ENCODE results near the gene LRMDA. TPM values are rescaled to one million over a fixed set of nuclear protein-coding genes. Genes with fewer than 3 reads are reported as not detected.

The LRMDA gene
- total and polyA plus RNA-seq, 2 donors (not counting 3 experiments of a cell fraction or from before 2014, with no cell fraction given), result 9.7 to 18.0 TPM

DNA sequence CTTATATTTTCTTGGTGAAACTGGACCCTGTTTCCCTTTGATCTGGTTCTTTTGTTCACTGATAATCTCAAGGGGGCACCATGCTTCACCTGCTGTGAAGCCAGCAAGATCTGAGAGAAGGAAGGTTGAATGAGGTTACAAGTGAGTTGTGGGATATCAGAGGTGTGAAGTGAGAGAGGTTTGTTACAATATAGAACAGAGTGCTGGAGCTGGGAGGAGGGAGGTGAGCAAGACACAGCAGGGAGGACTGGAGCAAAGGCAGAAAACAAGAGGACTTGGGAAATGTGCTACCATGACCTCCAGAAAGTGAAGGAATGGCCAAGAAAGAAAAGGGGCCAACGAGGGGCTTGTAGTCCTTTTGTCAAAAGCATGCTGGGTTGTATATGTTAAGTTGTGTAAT, 156.6 kb downstream of the LRMDA start:
- no peak overlapping the region for H3K4me3 ChIP-seq (replicated peaks in 1 of 3; ENCODE audit: insufficient read depth in 1 of 3, low read depth in 1 of 3, low read length in 3 of 3)
- H3K4me2 ChIP-seq (ENCODE audit: insufficient read depth, low read length), result no peak overlapping the region
- no peak overlapping the region for H2AFZ ChIP-seq (ENCODE audit: low read depth, low read length)
- H3K9me1 ChIP-seq (replicated peaks; ENCODE audit: control insufficient read depth, extremely low read depth, insufficient read depth, low read length), result no peaks in the 10 kb centered on the region
- H3K27ac ChIP-seq (ENCODE audit: insufficient read depth, low read depth, low read length), result no peak overlapping the region
- ChIA-PET POLR2A (no interaction called here), CTCF (no interaction called here)
- no peak for FAIRE-seq
- no peaks in the 10 kb centered on the region for H3K79me2 ChIP-seq (ENCODE audit: control insufficient read depth, insufficient read depth, low read length)
- no peak for TF ChIP-seq GATA2 (IDR thresholded peaks at IDR 0.05; ENCODE audit: insufficient read depth, insufficient read length, low read depth, low read length)
- no peak for TF ChIP-seq JUN (IDR thresholded peaks at IDR 0.05; ENCODE audit: borderline replicate concordance, insufficient read depth, insufficient read length, low read depth)
- TF ChIP-seq POLR2AphosphoS5 (IDR thresholded peaks at IDR 0.05; ENCODE audit: insufficient read depth, low read depth, low read length), result no peak
- TF ChIP-seq POLR2A (IDR thresholded peaks at IDR 0.05; ENCODE audit: low read depth, low read length), result no peak
- TF ChIP-seq EZH2 (IDR thresholded peaks at IDR 0.05; ENCODE audit: borderline replicate concordance, low read depth, low read length, severe bottlenecking), result no peak
- no peak for TF ChIP-seq MYC (IDR thresholded peaks at IDR 0.05; ENCODE audit: low read depth, low read length)
- TF ChIP-seq CTCF (IDR thresholded peaks at IDR 0.05; ENCODE audit: extremely low read depth in 1 of 2, insufficient read depth in 1 of 2, low read depth in 1 of 2, low read length in 2 of 2), result no peak
- TF ChIP-seq MAX (IDR thresholded peaks at IDR 0.05; ENCODE audit: insufficient read depth, insufficient read length), result no peak
- no peak for TF ChIP-seq FOS (IDR thresholded peaks at IDR 0.05; ENCODE audit: borderline replicate concordance, insufficient read depth, low read length)
- no TSS peak for BruUV-seq (replicated peaks)
- H3K9me3 ChIP-seq (replicated peaks; ENCODE audit: control insufficient read depth, insufficient read depth, low read length), result no peaks in the 10 kb centered on the region
- intact Hi-C loops (cut with micrococcal nuclease), result no loop called here
- dilution Hi-C loops (cut with MboI; ENCODE audit: extremely low pct_ligation_motif_present, low sequenced_read_pairs), result no loop called here
- no peaks in the 10 kb centered on the region for H4K20me1 ChIP-seq (replicated peaks; ENCODE audit: control insufficient read depth, extremely low read depth, insufficient read depth, low read length)
- peaks cover 0 to 10% of the 10 kb centered on the region in 2 experiments for H3K27me3 ChIP-seq (ENCODE audit: control insufficient read depth in 2 of 2, insufficient read depth in 2 of 2, low read length in 2 of 2)
- peaks cover 3% of the 10 kb centered on the region for H3K4me1 ChIP-seq (ENCODE audit: control insufficient read depth, extremely low read depth, insufficient read depth, low read length)
- DNase-seq (ENCODE audit: low read depth, low spot score), result no peak
- H3K36me3 ChIP-seq (ENCODE audit: control insufficient read depth in 2 of 2, extremely low read depth in 1 of 2, insufficient read depth in 2 of 2, low read length in 2 of 2), result no peaks in the 10 kb centered on the region
- H3K9ac ChIP-seq (replicated peaks; ENCODE audit: extremely low read depth, insufficient read depth, low read length), result no peak overlapping the region
